Measurements from ENCODE around the gene CLCF1.

- TF ChIP-seq, protein P1, sequence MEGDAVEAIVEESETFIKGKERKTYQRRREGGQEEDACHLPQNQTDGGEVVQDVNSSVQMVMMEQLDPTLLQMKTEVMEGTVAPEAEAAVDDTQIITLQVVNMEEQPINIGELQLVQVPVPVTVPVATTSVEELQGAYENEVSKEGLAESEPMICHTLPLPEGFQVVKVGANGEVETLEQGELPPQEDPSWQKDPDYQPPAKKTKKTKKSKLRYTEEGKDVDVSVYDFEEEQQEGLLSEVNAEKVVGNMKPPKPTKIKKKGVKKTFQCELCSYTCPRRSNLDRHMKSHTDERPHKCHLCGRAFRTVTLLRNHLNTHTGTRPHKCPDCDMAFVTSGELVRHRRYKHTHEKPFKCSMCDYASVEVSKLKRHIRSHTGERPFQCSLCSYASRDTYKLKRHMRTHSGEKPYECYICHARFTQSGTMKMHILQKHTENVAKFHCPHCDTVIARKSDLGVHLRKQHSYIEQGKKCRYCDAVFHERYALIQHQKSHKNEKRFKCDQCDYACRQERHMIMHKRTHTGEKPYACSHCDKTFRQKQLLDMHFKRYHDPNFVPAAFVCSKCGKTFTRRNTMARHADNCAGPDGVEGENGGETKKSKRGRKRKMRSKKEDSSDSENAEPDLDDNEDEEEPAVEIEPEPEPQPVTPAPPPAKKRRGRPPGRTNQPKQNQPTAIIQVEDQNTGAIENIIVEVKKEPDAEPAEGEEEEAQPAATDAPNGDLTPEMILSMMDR (IDR thresholded peaks at IDR 0.05): no peak
- TF ChIP-seq POLR2A (IDR thresholded peaks at IDR 0.05): no peak
Measured at GRCh38 chr11:67368621-67369020, 4.8 kb downstream of the CLCF1 start.
